ENCODE measurements around the gene EMID1.

GRCh38 chr22:29300807-29301601, 95.3 kb downstream of the EMID1 start:
- TF ChIP-seq CTCF (IDR thresholded peaks at IDR 0.05 in 8 of 11, conservative IDR thresholded peaks at IDR 0.05 in 3 of 11) (no peak), POLR2A (IDR thresholded peaks at IDR 0.05) (no peak)

All from spleen (tissue), 7 donors.